ENCODE results near the gene MTMR12. TPM values are rescaled to one million over a fixed set of nuclear protein-coding genes. Genes with fewer than 3 reads are reported as not detected.

Gene MTMR12
- total RNA-seq, 1 donor, result 19.9 TPM

- DNase-seq (ENCODE audit: low read depth), result peak; percentile 39
- H3K4me3 ChIP-seq (ENCODE audit: low read depth, low read length), result no peak overlapping the region
- TF ChIP-seq CTCF (IDR thresholded peaks at IDR 0.05; ENCODE audit: insufficient read depth, low read depth, low read length), result no peak
Measured at GRCh38 chr5:32254881-32255539, 57.7 kb downstream of the MTMR12 start.

- no peak for TF ChIP-seq CTCF (IDR thresholded peaks at IDR 0.05; ENCODE audit: insufficient read depth, low read depth, low read length)
- DNase-seq (ENCODE audit: low read depth), result peak; percentile 22
Measured at GRCh38 chr5:32251871-32252458, 60.8 kb downstream of the MTMR12 start.

GRCh38 chr5:32249668-32250067, 63.1 kb downstream of the MTMR12 start:
- no peak for DNase-seq (ENCODE audit: low read depth)
- H3K4me3 ChIP-seq (ENCODE audit: low read depth, low read length), result no peak overlapping the region
- TF ChIP-seq CTCF (IDR thresholded peaks at IDR 0.05; ENCODE audit: insufficient read depth, low read depth, low read length), result no peak

More at GRCh38 chr5:32251871-32252458, 60.8 kb downstream of the MTMR12 start:
- no peak overlapping the region for H3K4me3 ChIP-seq (ENCODE audit: low read depth, low read length)

- no peak for DNase-seq (ENCODE audit: low read depth)
- no peak for TF ChIP-seq CTCF (IDR thresholded peaks at IDR 0.05; ENCODE audit: insufficient read depth, low read depth, low read length)
- no peak overlapping the region for H3K4me3 ChIP-seq (ENCODE audit: low read depth, low read length)
Measured at GRCh38 chr5:32245742-32246141, 67.0 kb downstream of the MTMR12 start.

- no peak overlapping the region for H3K4me3 ChIP-seq (ENCODE audit: low read depth, low read length)
- DNase-seq (ENCODE audit: low read depth), result no peak
- no peak for TF ChIP-seq CTCF (IDR thresholded peaks at IDR 0.05; ENCODE audit: insufficient read depth, low read depth, low read length)
Measured at GRCh38 chr5:32244017-32244416, 68.7 kb downstream of the MTMR12 start.

GRCh38 chr5:32241034-32241783, 71.5 kb downstream of the MTMR12 start:
- TF ChIP-seq CTCF (IDR thresholded peaks at IDR 0.05; ENCODE audit: insufficient read depth, low read depth, low read length), result no peak
- no peak for DNase-seq (ENCODE audit: low read depth)
- no peak overlapping the region for H3K4me3 ChIP-seq (ENCODE audit: low read depth, low read length)
